Esophagus (tissue), 2 donors: ENCODE measurements around the gene N4BP3. TPM values are rescaled to one million over a fixed set of nuclear protein-coding genes. Genes with fewer than 3 reads are reported as not detected.

Source experiments
- H3K27ac ChIP-seq, 2 donors: one replicate each; pipeline ENCODE4 v1.5.1; 2013; ENCODE audit warnings: low read depth in 2 of 2, mild to moderate bottlenecking in 2 of 2, inconsistent platforms in 1 of 2, low read length in 1 of 2, moderate library complexity in 1 of 2
- H3K27me3 ChIP-seq, 2 donors: one replicate each; pipeline ENCODE4 v1.6.1; 2013; ENCODE audit warnings: low read length in 2 of 2, control low read depth in 1 of 2, mild to moderate bottlenecking in 1 of 2; ENCODE audit not compliant: insufficient read depth in 2 of 2, control insufficient read depth in 1 of 2
- H3K36me3 ChIP-seq, 2 donors: one replicate each; pipeline ENCODE4 v1.6.1; 2013; ENCODE audit warnings: low read length in 1 of 2; ENCODE audit not compliant: control insufficient read depth in 2 of 2, insufficient read depth in 2 of 2
- H3K4me1 ChIP-seq, 2 donors: one replicate each; pipeline ENCODE4 v1.6.1; 2013; ENCODE audit warnings: low read length in 1 of 2; ENCODE audit not compliant: control insufficient read depth in 2 of 2, insufficient read depth in 2 of 2
- H3K4me3 ChIP-seq, 2 donors: one replicate each; pipeline ENCODE4 v1.5.1; 2013; ENCODE audit warnings: low read length in 2 of 2, mild to moderate bottlenecking in 2 of 2, low read depth in 1 of 2, moderate library complexity in 1 of 2
- H3K9me3 ChIP-seq, 2 donors: one replicate each; pipeline ENCODE4 v1.6.1; 2013; ENCODE audit warnings: mild to moderate bottlenecking in 2 of 2, low read depth in 1 of 2, low read length in 1 of 2, moderate library complexity in 1 of 2; ENCODE audit not compliant: control insufficient read depth in 2 of 2, insufficient read depth in 1 of 2
- WGBS, 2 donors: extraction: QIAGEN DNeasy Blood & Tissue Kit; methylation state at CpG; one replicate each; pipeline ENCODE4 v1.1.7; 2013; 5-methylcytosine and 5-hydroxymethylcytosine counted together
- polyA plus RNA-seq, 2 donors: library from polyadenylated mRNA; stranded (reverse); fragments of 200-250 nt; gene quantifications; one replicate each; pipeline ENCODE4 v1.2.3, GENCODE V29; 2013
- donor health status: healthy with polysubstance abuse.
- donor health status: Bipolar disorder and iron deficiency.

Gene N4BP3
- polyA plus RNA-seq, 2 donors, result 16.9 to 26.2 TPM

GRCh38 chr5:178152491-178153444 lies 39.4 kb downstream of the N4BP3 start:
- Histone ChIP-seq H3K27ac (peak overlapping the region; percentile 66 to 91), H3K36me3 (peaks cover 12 to 29% of the 10 kb centered on the region in 2 donors), H3K27me3 (no peaks in the 10 kb centered on the region), H3K4me1 (peaks cover 0 to 10% of the 10 kb centered on the region in 2 donors), H3K9me3 (no peaks in the 10 kb centered on the region), H3K4me3 (peak overlapping the region; percentile 68 to 77)
- 41 to 47% methylated on average over 31 of the region's 31 CpGs for WGBS, 2 donors

DNA sequence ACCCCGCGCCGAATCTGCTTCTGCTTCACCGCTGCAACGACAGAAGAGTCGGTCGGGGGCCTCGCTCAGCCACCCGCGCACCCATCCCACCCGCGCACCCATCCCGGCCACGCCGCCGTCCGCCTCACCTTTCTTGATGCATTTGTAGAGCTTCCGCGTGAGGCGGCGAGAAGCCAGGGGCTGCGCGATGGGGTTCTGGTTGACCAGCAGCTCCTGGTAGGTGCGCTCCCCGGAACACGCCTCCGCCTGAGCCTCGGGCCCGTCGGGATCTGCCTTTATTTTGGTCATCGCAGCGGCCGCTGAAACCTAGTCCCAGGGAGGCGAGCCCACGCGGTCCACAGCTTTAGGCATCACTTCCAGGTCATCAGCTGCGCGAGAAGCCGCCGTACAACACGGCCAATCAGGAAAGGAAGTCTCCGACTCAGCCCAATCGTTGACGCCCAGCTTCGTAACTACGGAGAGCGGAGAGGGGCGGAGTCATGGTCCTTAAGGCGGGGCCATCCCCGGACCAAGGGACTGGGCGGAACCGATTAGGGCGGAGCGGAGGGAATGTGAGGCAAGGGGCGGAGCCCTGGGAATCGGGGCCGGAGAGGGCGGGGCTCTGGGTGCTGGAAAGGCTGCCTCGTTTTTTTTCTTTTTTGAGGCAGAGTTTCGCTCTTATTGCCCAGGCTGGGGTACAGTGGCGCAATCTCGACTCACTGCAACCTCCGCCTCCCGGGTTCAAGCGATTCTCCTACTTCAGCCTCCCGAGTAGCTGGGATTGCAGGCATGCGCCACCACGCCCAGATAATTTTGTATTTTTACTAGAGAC lies 40.4 kb downstream of the N4BP3 start, which contains the start of gene NHP2:
TSS of gene NHP2 (minus strand) at position 356 of the 811 bp plus-strand sequence. CDS start at position 288, 68 bp downstream.
- H3K9me3 ChIP-seq, result no peaks in the 10 kb centered on the region
- H3K4me3 ChIP-seq, result peak within 1 kb of the TSS; percentile 68 to 77
- WGBS, 2 donors, result 2% methylated on average over 63 to 68 of the region's 68 CpGs
- H3K27ac ChIP-seq, result peak within 1 kb of the TSS; percentile 66 to 91
- no peaks in the 10 kb centered on the region for H3K27me3 ChIP-seq
- H3K36me3 ChIP-seq, result peaks cover 4 to 19% of the 10 kb centered on the region in 2 donors
- H3K4me1 ChIP-seq, result peaks cover 0 to 10% of the 10 kb centered on the region in 2 donors

GRCh38 chr5:178155065-178155464 lies 41.7 kb downstream of the N4BP3 start:
- no peak overlapping the region for H3K4me3 ChIP-seq
- peaks cover 0 to 10% of the 10 kb centered on the region in 2 donors for H3K36me3 ChIP-seq
- H3K27ac ChIP-seq, result no peak overlapping the region
- H3K4me1 ChIP-seq, result peaks cover 0 to 10% of the 10 kb centered on the region in 2 donors
- WGBS, 2 donors, result 80% methylated on average over 8 of the region's 8 CpGs
- no peaks in the 10 kb centered on the region for H3K27me3 ChIP-seq
- no peaks in the 10 kb centered on the region for H3K9me3 ChIP-seq

DNA sequence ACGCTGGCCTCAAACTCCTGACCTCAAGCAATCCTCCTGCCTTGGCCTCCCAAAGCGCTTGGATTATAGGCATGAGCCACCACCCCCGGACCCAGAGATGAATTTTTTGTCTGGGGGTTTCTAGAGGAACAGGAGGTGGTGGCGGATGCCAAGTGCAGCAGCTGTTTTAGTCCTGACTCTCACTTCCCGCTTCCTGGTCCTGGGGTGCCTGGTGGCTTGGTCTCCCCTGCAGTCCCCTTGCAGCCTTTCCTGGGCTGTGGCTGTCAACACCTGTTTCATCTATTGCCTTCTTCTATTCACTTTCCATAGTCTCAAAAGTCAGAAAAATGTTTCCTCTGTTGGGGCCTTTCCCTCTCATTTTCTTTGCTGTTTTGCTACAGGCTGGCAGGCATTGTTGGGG lies 46.8 kb downstream of the N4BP3 start:
- no peak overlapping the region for H3K27ac ChIP-seq
- 82 to 86% methylated on average over 5 of the region's 5 CpGs for WGBS, 2 donors
- H3K27me3 ChIP-seq, result no peaks in the 10 kb centered on the region
- no peaks in the 10 kb centered on the region for H3K36me3 ChIP-seq
- no peak overlapping the region for H3K4me3 ChIP-seq
- H3K4me1 ChIP-seq, result peaks cover 0 to 2% of the 10 kb centered on the region in 2 donors
- H3K9me3 ChIP-seq, result no peaks in the 10 kb centered on the region

- peaks cover 0 to 2% of the 10 kb centered on the region in 2 donors for H3K4me1 ChIP-seq
- 73 to 84% methylated on average over 9 of the region's 9 CpGs for WGBS, 2 donors
These were observed 49.1 kb downstream of the N4BP3 start for GRCh38 chr5:178162481-178162880.

GRCh38 chr5:178163772-178164735 lies 50.7 kb downstream of the N4BP3 start:
- WGBS, 2 donors, result 9 to 12% methylated on average over 33 of the region's 33 CpGs
- Histone ChIP-seq H3K9me3 (no peaks in the 10 kb centered on the region), H3K4me3 (no peak overlapping the region)

More at GRCh38 chr5:178162481-178162880, 49.1 kb downstream of the N4BP3 start:
- Histone ChIP-seq H3K36me3 (no peaks in the 10 kb centered on the region), H3K9me3 (no peaks in the 10 kb centered on the region), H3K27ac (no peak overlapping the region), H3K27me3 (no peaks in the 10 kb centered on the region), H3K4me3 (no peak overlapping the region)

DNA sequence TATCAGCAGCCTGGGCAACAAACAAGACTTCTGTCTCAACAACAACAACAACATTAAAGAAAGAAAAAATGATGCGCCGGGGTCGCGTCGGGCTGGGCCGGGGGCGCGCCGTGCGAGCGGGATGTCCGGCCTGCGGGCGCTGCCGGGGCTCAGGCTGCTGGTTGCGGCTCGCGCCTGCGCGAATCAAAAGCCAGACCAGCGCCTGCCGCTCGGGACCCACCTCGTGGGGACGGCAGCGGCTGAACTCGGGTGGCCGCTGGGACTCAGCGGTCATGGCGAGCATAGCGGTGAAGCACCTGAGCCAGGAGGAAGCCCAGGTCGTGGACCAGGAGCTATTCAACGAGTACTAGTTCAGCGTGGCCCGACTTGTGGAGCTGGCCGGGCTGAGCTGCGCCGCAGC lies 52.2 kb downstream of the N4BP3 start:
- Histone ChIP-seq H3K27ac (no peak overlapping the region), H3K36me3 (no peaks in the 10 kb centered on the region), H3K4me3 (no peak overlapping the region), H3K9me3 (no peaks in the 10 kb centered on the region), H3K4me1 (peaks cover 0 to 2% of the 10 kb centered on the region in 2 donors), H3K27me3 (no peaks in the 10 kb centered on the region)
- WGBS, 2 donors, result 33 to 47% methylated on average over 36 to 38 of the region's 38 CpGs

More at GRCh38 chr5:178163772-178164735, 50.7 kb downstream of the N4BP3 start:
- H3K4me1 ChIP-seq, result peaks cover 0 to 2% of the 10 kb centered on the region in 2 donors
- H3K27ac ChIP-seq, result no peak overlapping the region
- H3K27me3 ChIP-seq, result no peaks in the 10 kb centered on the region
- H3K36me3 ChIP-seq, result no peaks in the 10 kb centered on the region

DNA sequence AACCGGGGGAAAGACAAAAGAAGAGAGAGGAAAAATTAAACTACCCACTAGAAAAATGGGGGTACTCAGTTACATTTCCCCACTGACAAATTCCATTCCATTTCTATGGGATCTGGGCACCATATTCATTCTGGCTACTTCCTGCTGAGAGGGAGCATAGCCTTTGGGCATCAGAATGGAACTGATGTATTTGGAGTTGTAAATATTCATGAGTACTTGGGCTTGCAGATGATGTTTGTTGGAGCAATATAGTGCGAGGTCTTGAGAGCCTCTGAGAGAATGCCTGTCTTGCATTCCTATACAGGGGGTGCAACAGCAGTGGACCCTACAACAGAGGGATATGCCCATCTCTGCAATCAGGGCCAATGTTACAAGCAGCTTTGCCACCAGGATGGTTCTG lies 57.1 kb downstream of the N4BP3 start:
- WGBS, 2 donors, result 81 to 89% methylated on average over 2 of the region's 2 CpGs
- Histone ChIP-seq H3K36me3 (no peaks in the 10 kb centered on the region), H3K4me1 (no peaks in the 10 kb centered on the region), H3K9me3 (no peaks in the 10 kb centered on the region), H3K27me3 (no peaks in the 10 kb centered on the region), H3K27ac (no peak overlapping the region), H3K4me3 (no peak overlapping the region)
